ENCODE measurements around the gene TAOK2. TPM values are rescaled to one million over a fixed set of nuclear protein-coding genes. Genes with fewer than 3 reads are reported as not detected.

TAOK2 gene
- total RNA-seq, 4 donors from 2014 or later = 25.7 to 87.0 (median 31.4) TPM

DNA sequence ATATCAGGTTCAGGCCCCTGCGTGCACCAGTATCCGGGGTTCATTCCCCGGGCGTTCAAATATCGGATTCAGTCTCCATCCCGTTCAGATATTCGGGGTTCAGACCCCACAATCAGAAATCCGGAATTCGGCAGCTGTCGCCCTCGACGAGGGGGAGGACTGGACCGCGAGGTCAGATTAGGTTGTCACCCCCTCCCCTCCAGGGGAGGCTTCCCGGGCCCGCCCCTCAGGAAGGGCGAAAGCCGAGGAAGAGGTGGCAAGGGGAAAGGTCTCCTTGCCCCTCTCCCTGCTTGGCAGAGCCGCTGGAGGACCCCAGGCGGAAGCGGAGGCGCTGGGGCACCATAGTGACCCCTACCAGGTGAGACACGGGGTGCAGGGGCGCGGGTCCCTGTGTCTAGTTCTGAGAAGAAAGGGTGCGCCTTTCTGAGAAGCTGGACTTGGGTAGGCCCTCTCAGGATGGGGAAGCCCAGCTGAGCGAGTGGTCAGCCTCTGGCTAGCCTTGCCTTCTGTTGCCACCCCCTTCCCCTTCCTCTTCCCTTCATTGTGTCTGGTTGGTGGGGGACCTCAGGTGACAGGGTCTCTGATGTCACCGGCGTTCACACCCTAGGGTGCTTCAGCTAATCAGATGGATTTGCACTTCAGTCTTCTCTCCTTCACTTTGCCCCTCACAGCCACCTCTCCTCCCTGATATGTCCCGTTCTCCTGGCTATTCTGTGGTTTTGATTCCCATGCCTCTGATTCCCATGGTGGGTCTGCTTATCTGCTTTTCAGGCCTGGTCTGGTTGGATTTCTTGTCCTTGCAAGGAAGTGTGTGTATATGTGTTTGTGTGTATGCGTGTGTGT is 844 bp downstream of the TAOK2 start:
- TF ChIP-seq CTCF (IDR thresholded peaks at IDR 0.05; ENCODE audit: low read depth) = no peak

DNA sequence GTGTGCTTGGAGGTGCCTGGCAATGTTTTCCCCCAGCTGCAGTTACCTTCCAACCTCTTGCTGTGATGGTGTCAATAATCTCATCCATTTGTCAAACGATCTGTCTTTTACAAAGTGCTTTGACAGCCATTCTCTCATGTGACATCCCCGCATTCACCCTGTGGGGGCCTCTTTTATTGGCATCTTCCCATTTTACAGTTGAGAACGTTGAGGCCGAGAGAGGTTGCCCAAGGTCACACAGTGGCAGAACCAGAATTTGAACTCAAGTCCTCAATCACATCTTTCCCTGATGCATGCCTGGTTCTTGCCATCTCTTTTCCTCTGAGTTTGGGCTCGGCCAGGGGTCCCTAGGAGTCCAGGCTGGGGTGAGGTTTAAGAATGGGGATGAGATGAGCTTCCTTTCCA is 1.5 kb downstream of the TAOK2 start:
- TF ChIP-seq CTCF (IDR thresholded peaks at IDR 0.05; ENCODE audit: low read depth) = no peak

- no peak for TF ChIP-seq CTCF (IDR thresholded peaks at IDR 0.05; ENCODE audit: low read depth)
Observed at GRCh38 chr16:29975811-29976511, 2.3 kb downstream of the TAOK2 start.

- TF ChIP-seq CTCF (IDR thresholded peaks at IDR 0.05; ENCODE audit: low read depth) = no peak
Observed at GRCh38 chr16:29977063-29977825, 3.6 kb downstream of the TAOK2 start.

- no peak for TF ChIP-seq CTCF (IDR thresholded peaks at IDR 0.05; ENCODE audit: low read depth)
Observed at GRCh38 chr16:29978081-29978480, 4.4 kb downstream of the TAOK2 start.

GRCh38 chr16:29978564-29979270 is 5.0 kb downstream of the TAOK2 start:
- TF ChIP-seq CTCF (IDR thresholded peaks at IDR 0.05; ENCODE audit: low read depth) = no peak

Data from subcutaneous adipose tissue (tissue), 4 donors.